Neutrophil (primary cell): Measurements from ENCODE around the gene FAM9C.

Experiments used
- H3K27ac ChIP-seq: fragments of 200-600 bp; sonication (generic); 2 replicates; pipeline ENCODE4 v1.5.1; 2016; ENCODE audit warnings: mild to moderate bottlenecking, moderate library complexity
- H3K27me3 ChIP-seq: fragments of 200-600 bp; sonication (generic); 2 replicates; pipeline ENCODE4 v1.6.0; 2016; ENCODE audit warnings: mild to moderate bottlenecking
- H3K36me3 ChIP-seq: fragments of 200-600 bp; sonication (generic); 2 replicates; pipeline ENCODE4 v1.5.1; 2017
- H3K4me1 ChIP-seq, 2 experiments: fragments of 200-600 bp in 1 of 2; sonication (generic) in 1 of 2; 1 replicate in 1 of 2; 2 replicates in 1 of 2; pipeline versions ENCODE4 v1.5.1 to v1.6.1; 2013 to 2016; ENCODE audit warnings: low read depth in 1 of 2, low read length in 1 of 2, mild to moderate bottlenecking in 1 of 2, moderate library complexity in 1 of 2; ENCODE audit not compliant: control insufficient read depth in 1 of 2, insufficient read depth in 1 of 2
- H3K4me3 ChIP-seq, 2 experiments: fragments of 200-600 bp in 1 of 2; sonication (generic) in 1 of 2; 1 replicate in 1 of 2; 2 replicates in 1 of 2; pipeline ENCODE4 v1.5.1; 2013 to 2016; ENCODE audit warnings: low read depth in 1 of 2, low read length in 1 of 2, mild to moderate bottlenecking in 1 of 2, moderate library complexity in 1 of 2
- H3K9me3 ChIP-seq: fragments of 200-600 bp; sonication (generic); 2 replicates; pipeline ENCODE4 v1.5.1; 2016
- TF ChIP-seq, protein P1 (sequence below): fragments of 200-600 bp; sonication (generic); IDR thresholded peaks from 2 replicates; pipeline ENCODE4 v1.5.1; 2016; ENCODE audit warnings: antibody characterized with exemption

The FAM9C gene

DNA sequence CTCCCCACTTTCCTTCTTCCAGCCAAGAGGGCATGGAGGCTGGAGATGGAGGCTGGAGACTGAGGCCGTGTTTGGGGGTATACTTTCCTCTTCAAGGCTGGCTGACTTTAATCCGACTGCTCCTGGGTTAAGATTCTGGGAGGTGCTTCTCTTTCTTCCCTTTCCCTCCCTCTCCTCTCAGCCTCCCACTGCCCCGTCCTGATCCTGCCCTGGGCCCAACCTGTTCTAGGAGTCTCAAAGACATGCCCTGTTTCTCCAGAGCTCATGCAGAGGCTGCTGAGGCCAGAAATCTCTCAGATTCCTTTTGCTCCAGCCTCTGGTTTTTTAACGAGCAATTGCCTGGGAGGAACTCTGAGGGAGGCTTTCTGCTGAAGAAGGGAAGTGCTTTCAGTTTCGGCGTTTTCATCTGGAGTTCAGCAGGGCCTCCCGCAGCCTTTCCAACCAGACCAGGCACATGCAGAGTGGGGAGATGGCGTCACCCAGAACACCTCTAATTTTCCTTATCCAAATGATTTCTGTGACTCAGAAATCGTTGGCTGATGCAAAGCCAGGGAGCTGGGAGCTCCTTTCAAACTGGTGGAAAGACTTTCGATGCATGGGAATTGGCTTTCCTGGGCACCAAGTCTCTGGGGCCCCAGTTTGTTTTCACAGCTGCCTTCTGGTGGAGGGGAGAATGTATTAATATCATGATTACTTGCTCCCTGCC is 34.5 kb upstream of the FAM9C start:
- Histone ChIP-seq H3K27ac (peak overlapping the region; percentile 100), H3K9me3 (no peaks in the 10 kb centered on the region), H3K4me3 (peak overlapping the region; percentile 37 to 40), H3K36me3 (no peaks in the 10 kb centered on the region), H3K4me1 (peaks cover 92 to 100% of the 10 kb centered on the region in 2 experiments), H3K27me3 (no peaks in the 10 kb centered on the region)
- TF ChIP-seq, protein P1, sequence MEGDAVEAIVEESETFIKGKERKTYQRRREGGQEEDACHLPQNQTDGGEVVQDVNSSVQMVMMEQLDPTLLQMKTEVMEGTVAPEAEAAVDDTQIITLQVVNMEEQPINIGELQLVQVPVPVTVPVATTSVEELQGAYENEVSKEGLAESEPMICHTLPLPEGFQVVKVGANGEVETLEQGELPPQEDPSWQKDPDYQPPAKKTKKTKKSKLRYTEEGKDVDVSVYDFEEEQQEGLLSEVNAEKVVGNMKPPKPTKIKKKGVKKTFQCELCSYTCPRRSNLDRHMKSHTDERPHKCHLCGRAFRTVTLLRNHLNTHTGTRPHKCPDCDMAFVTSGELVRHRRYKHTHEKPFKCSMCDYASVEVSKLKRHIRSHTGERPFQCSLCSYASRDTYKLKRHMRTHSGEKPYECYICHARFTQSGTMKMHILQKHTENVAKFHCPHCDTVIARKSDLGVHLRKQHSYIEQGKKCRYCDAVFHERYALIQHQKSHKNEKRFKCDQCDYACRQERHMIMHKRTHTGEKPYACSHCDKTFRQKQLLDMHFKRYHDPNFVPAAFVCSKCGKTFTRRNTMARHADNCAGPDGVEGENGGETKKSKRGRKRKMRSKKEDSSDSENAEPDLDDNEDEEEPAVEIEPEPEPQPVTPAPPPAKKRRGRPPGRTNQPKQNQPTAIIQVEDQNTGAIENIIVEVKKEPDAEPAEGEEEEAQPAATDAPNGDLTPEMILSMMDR = no peak

DNA sequence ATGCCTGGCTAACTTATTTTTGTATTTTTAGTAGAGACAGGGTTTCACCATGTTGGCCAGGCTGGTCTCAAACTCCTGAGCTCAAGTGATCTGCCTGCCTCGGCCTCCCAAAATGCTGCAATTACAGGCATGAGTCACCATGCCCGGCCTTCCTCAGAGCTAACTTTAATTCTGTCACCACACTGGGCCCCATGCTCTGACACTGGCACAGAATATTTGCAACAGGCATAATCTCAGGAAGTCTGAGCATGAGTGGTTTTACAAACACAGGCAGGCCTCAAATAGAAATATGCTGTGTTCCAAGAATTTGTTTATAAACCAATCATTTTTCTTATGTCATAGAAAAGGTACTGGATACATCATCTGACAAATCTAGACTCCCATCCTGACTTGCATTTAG is 32.7 kb upstream of the FAM9C start:
- no peaks in the 10 kb centered on the region for H3K27me3 ChIP-seq

DNA sequence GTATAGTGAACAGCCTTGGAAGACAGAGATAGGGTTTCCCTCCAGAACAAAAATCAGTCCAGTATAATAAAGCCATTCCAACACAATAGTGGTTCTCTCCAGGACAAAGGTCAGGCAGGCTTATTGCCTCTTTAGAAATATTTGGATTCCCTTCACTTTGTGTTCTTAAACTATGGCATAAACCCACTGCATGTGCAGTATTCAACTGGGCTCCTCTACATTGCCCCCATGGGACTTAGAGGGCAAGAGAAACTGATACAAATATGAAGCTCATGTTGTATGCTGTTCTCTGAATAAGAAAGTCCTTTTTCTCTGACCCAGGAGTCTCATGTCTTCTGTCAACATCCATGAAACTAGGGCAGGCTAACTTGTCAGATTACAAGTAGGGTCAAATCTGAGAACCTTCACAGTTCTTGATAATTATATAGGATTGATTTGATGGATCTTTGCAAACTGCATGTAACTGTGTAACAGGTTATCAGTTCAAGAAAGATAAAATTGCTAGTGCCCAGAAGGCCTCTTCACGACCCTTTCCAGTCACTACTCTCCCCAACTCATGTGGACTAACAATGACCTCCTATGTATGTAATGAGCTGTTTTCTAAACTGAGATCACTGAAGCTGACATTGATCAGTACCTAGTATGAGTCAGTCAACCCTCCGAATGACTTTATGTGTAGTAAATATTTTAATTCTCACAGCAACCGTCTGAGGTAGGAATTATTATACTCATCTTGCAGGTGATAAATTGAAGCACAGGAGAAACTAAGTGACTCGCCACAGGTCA is 31.9 kb upstream of the FAM9C start:
- no peaks in the 10 kb centered on the region for H3K27me3 ChIP-seq
- TF ChIP-seq, protein P1 = no peak
- no peak overlapping the region for H3K4me3 ChIP-seq
- no peaks in the 10 kb centered on the region for H3K9me3 ChIP-seq
- H3K36me3 ChIP-seq = no peaks in the 10 kb centered on the region
- peaks cover 72 to 75% of the 10 kb centered on the region in 2 experiments for H3K4me1 ChIP-seq
- H3K27ac ChIP-seq = peak overlapping the region; percentile 100

More for the DNA sequence above, 32.7 kb upstream of the FAM9C start:
- Histone ChIP-seq H3K4me1 (peaks cover 76 to 83% of the 10 kb centered on the region in 2 experiments), H3K9me3 (no peaks in the 10 kb centered on the region), H3K36me3 (no peaks in the 10 kb centered on the region), H3K27ac (peak overlapping the region; percentile 100), H3K4me3 (no peak overlapping the region)
- TF ChIP-seq, protein P1 = no peak

DNA sequence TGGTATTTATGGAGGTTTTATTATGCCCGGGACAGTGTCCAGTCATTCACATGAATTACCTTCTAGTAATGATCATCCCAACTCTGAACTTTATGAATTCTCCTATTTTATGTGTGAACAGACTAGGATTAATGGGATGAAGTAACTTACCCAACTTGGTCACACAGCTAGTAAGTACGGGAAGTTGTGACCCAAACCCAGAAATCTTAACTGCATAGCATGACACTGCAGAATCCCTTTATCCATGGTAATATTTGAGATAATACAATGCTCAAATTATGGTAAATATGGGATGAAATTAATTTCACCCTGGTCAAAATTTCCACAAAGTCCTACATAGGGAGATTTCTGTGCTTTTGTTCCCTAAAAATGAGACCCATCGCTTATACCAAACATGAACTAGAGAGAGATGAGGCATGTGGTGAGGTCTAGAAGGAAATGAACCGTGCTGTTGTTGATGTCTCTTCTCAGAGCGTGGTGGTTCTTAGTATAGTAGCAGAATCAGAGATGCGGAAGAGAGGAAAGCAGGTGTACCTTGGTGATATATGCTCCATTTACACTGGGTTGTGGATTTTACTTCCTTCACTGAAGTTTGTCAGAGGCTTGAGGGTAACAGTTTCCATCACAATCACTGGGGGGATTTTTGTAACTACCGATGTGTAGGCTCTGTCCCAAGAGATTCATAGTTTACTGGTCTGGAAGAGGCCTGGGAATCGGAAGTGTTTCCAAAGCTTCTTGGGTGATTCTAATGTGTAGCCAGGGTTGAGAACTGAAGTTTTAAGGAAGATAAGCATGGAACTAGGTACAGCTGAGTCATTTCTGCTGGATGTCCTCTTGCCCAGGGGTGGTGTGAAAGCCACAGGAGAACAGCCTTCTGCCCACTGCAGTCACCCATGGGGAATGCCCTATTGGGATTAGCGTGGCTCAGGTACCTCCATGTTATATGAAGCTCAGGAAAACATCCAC is 30.2 kb upstream of the FAM9C start:
- Histone ChIP-seq H3K27me3 (no peaks in the 10 kb centered on the region), H3K4me3 (no peak overlapping the region)

More for the DNA sequence above, 30.2 kb upstream of the FAM9C start:
- Histone ChIP-seq H3K4me1 (peaks cover 54 to 61% of the 10 kb centered on the region in 2 experiments), H3K9me3 (no peaks in the 10 kb centered on the region), H3K36me3 (no peaks in the 10 kb centered on the region), H3K27ac (peak overlapping the region; percentile 100)
- TF ChIP-seq, protein P1 = no peak
